DOHH2 (cell line): ENCODE measurements around the gene ST6GALNAC1.

Experiments
- EZH2phosphoT487 ChIP-seq: fragments of 200-600 bp; sonication (generic); IDR thresholded peaks from 2 replicates; pipeline ENCODE4 v1.6.1; 2017; ENCODE audit warnings: borderline replicate concordance, mild to moderate bottlenecking, antibody characterized with exemption, low read length, moderate library complexity, mixed read lengths
- TF ChIP-seq, protein P1 (sequence below): fragments of 200-600 bp; sonication (generic); IDR thresholded peaks from one replicate; pipeline ENCODE4 v1.5.1; 2014; ENCODE audit warnings: antibody characterized with exemption, mild to moderate bottlenecking, low read depth, low read length; ENCODE audit not compliant: poor library complexity, severe bottlenecking

DNA sequence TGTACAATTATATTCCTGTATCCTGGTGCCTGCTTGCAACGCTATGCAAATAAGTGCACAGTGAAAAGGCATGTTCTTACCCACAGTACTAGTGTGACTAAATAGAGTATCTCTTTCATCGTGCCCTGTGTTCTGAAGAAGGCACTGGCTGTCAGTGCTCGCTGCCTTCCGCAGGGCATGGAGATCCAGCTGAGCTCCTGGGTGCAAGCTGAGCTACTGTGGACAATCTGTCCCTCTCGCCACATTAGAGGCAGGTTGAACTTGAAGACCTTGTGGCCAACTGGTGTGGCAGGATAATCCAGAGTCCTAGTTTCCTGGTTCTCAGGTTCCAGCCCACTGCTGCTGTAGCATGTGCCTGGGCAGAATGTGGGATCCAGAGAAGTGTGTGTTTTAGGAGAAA, 1.9 kb upstream of the ST6GALNAC1 start:
- TF ChIP-seq, protein P1, sequence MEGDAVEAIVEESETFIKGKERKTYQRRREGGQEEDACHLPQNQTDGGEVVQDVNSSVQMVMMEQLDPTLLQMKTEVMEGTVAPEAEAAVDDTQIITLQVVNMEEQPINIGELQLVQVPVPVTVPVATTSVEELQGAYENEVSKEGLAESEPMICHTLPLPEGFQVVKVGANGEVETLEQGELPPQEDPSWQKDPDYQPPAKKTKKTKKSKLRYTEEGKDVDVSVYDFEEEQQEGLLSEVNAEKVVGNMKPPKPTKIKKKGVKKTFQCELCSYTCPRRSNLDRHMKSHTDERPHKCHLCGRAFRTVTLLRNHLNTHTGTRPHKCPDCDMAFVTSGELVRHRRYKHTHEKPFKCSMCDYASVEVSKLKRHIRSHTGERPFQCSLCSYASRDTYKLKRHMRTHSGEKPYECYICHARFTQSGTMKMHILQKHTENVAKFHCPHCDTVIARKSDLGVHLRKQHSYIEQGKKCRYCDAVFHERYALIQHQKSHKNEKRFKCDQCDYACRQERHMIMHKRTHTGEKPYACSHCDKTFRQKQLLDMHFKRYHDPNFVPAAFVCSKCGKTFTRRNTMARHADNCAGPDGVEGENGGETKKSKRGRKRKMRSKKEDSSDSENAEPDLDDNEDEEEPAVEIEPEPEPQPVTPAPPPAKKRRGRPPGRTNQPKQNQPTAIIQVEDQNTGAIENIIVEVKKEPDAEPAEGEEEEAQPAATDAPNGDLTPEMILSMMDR, result no peak
- TF ChIP-seq EZH2phosphoT487, result no peak
